Neural cell (in vitro differentiated cells): Measurements from ENCODE around the gene ALX3. TPM values are rescaled to one million over a fixed set of nuclear protein-coding genes. Genes with fewer than 3 reads are reported as not detected.

ENCODE experiments used
- H2AFZ ChIP-seq: fragments of 200-600, 300-800 bp; sonication (generic), shearing (Covaris generic); 2 replicates; pipeline ENCODE4 v1.6.0; 2014; ENCODE audit warnings: low read depth, mild to moderate bottlenecking, antibody characterized with exemption, low read length, moderate library complexity
- H3F3A ChIP-seq: fragments of 200-600 bp; shearing (Covaris generic); 2 replicates; pipeline ENCODE4 v1.6.1; 2016; ENCODE audit warnings: mild to moderate bottlenecking, moderate library complexity, mixed read lengths, antibody characterized with exemption, low read length; ENCODE audit not compliant: insufficient read depth, poor library complexity, severe bottlenecking
- H3K27ac ChIP-seq: fragments of 200-600, 300-800 bp; sonication (generic), shearing (Covaris generic); 2 replicates; pipeline ENCODE4 v1.5.1; 2014; ENCODE audit warnings: mild to moderate bottlenecking, low read length, moderate library complexity
- H3K27me3 ChIP-seq: fragments of 300-800, 200-600 bp; sonication (generic), shearing (Covaris generic); 2 replicates; pipeline ENCODE4 v1.6.0; 2014; ENCODE audit warnings: mild to moderate bottlenecking, low read depth, low read length, moderate library complexity; ENCODE audit not compliant: insufficient read depth
- H3K36me3 ChIP-seq: fragments of 300-800, 200-600 bp; sonication (generic), shearing (Covaris generic); 2 replicates; pipeline ENCODE4 v1.5.1; 2014; ENCODE audit warnings: mild to moderate bottlenecking, antibody characterized with exemption, low read length, moderate library complexity; ENCODE audit not compliant: insufficient read depth
- H3K4me2 ChIP-seq: fragments of 300-800, 200-600 bp; sonication (generic), shearing (Covaris generic); 2 replicates; pipeline ENCODE4 v1.6.0; 2014; ENCODE audit warnings: mild to moderate bottlenecking, low read length
- H3K4me3 ChIP-seq: fragments of 300-800, 200-600 bp; sonication (generic), shearing (Covaris generic); 2 replicates; pipeline ENCODE4 v1.5.1; 2014; ENCODE audit warnings: mild to moderate bottlenecking, low read length, moderate library complexity
- H3K79me2 ChIP-seq: fragments of 200-600 bp; shearing (Covaris generic); replicated peaks from 2 replicates; pipeline ENCODE4 v1.6.0; 2014; ENCODE audit warnings: mild to moderate bottlenecking, low read length, moderate library complexity; ENCODE audit not compliant: insufficient read depth
- H3K9ac ChIP-seq: fragments of 300-800, 200-600 bp; sonication (generic), shearing (Covaris generic); 2 replicates; pipeline ENCODE4 v1.6.1; 2016; ENCODE audit warnings: mild to moderate bottlenecking, low read length, mixed read lengths
- H3K9me2 ChIP-seq: fragments of 200-600 bp; shearing (Covaris generic); 2 replicates; pipeline ENCODE4 v1.6.1; 2016; ENCODE audit warnings: mild to moderate bottlenecking, low read length, mixed read lengths; ENCODE audit not compliant: insufficient read depth
- H3K9me3 ChIP-seq: fragments of 200-600, 300-800 bp; sonication (generic), shearing (Covaris generic); 2 replicates; pipeline ENCODE4 v1.6.1; 2016; ENCODE audit warnings: mild to moderate bottlenecking, mixed run types, low read length, moderate library complexity, mixed read lengths
- H4K20me1 ChIP-seq: fragments of 200-600 bp; shearing (Covaris generic); 2 replicates; pipeline ENCODE4 v1.6.1; 2016; ENCODE audit warnings: mild to moderate bottlenecking, mixed run types; ENCODE audit not compliant: insufficient read depth
- EP300 ChIP-seq: fragments of 450-650 bp; conservative IDR thresholded peaks from 2 replicates; pipeline ENCODE4 v1.6.1; 2014; ENCODE audit warnings: antibody characterized with exemption, mild to moderate bottlenecking, moderate library complexity; ENCODE audit not compliant: poor library complexity, severe bottlenecking
- EZH2 ChIP-seq: fragments of 200-600, 300-800 bp; shearing (Covaris generic), sonication (generic); IDR thresholded peaks from 2 replicates; pipeline ENCODE4 v1.6.1; 2014; ENCODE audit warnings: antibody characterized with exemption, low read length, borderline replicate concordance, mild to moderate bottlenecking; ENCODE audit not compliant: insufficient read depth, poor library complexity, severe bottlenecking
- MXI1 ChIP-seq: fragments of 450-650 bp; conservative IDR thresholded peaks from 2 replicates; pipeline ENCODE4 v1.6.1; 2014; ENCODE audit warnings: antibody characterized with exemption, mild to moderate bottlenecking; ENCODE audit not compliant: poor library complexity, severe bottlenecking
- POLR2AphosphoS5 ChIP-seq: IDR thresholded peaks from 2 replicates; pipeline ENCODE4 v1.6.1; 2012
- RAD21 ChIP-seq: fragments of 450-650 bp; conservative IDR thresholded peaks from 2 replicates; pipeline ENCODE4 v1.6.1; 2014; ENCODE audit warnings: antibody characterized with exemption, mild to moderate bottlenecking, moderate library complexity
- SMC3 ChIP-seq: fragments of 450-650 bp; conservative IDR thresholded peaks from 2 replicates; pipeline ENCODE4 v1.6.1; 2014; ENCODE audit warnings: antibody characterized with exemption, mild to moderate bottlenecking, moderate library complexity; ENCODE audit not compliant: poor library complexity
- TAF1 ChIP-seq: IDR thresholded peaks from 2 replicates; pipeline ENCODE4 v1.6.1; 2012; ENCODE audit warnings: low read depth
- polyA plus RNA-seq: library from polyadenylated mRNA; depleted of rRNA; stranded (reverse); fragments of >200 nt; gene quantifications from 2 replicates; pipeline ENCODE4 v1.2.3, GENCODE V29; 2014
- TF ChIP-seq, protein P1 (sequence below): fragments of 450-650 bp; IDR thresholded peaks from 2 replicates; pipeline ENCODE4 v1.5.1; 2014; ENCODE audit warnings: antibody characterized with exemption, mild to moderate bottlenecking, moderate library complexity; ENCODE audit not compliant: poor library complexity, severe bottlenecking
- TF ChIP-seq, protein P2 (sequence below): IDR thresholded peaks from 2 replicates; pipeline ENCODE4 v1.6.1; 2012; ENCODE audit warnings: borderline replicate concordance

ALX3 gene
- polyA plus RNA-seq, 1 donor from 2014 or later = not detected

DNA sequence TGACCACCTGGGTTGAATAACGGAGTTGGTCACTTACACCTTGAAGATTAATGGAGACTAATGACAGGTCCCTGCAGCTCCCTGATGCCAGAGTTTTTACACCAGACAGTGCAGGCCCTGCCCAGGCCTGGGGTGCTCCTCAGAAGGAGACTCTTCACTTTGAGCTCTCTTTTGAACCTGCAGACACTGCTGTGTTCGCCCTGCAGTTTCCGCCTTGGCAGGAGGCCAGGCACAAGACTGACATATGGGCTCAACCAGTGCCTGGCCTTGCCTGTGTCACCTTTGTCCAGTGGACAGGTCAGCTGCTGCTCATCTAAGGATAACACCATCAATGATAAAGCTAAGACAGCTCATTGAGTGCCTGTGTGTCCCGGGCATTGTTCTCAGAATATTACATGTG is 30.8 kb downstream of the ALX3 start:
- Histone ChIP-seq H3K27me3 (no peaks in the 10 kb centered on the region), H3K4me2 (no peak overlapping the region), H3K79me2 (peaks cover 27% of the 10 kb centered on the region), H3K36me3 (peaks cover 18% of the 10 kb centered on the region), H2AFZ (no peak overlapping the region), H3K27ac (no peak overlapping the region), H3F3A (no peaks in the 10 kb centered on the region), H3K9me2 (no peaks in the 10 kb centered on the region), H3K4me3 (no peak overlapping the region), H3K9me3 (no peaks in the 10 kb centered on the region), H4K20me1 (no peaks in the 10 kb centered on the region), H3K9ac (no peak overlapping the region)
- TF ChIP-seq SMC3 (no peak), TAF1 (no peak), EP300 (no peak), EZH2 (no peak), RAD21 (no peak), POLR2AphosphoS5 (no peak), MXI1 (no peak)
- TF ChIP-seq, protein P1, sequence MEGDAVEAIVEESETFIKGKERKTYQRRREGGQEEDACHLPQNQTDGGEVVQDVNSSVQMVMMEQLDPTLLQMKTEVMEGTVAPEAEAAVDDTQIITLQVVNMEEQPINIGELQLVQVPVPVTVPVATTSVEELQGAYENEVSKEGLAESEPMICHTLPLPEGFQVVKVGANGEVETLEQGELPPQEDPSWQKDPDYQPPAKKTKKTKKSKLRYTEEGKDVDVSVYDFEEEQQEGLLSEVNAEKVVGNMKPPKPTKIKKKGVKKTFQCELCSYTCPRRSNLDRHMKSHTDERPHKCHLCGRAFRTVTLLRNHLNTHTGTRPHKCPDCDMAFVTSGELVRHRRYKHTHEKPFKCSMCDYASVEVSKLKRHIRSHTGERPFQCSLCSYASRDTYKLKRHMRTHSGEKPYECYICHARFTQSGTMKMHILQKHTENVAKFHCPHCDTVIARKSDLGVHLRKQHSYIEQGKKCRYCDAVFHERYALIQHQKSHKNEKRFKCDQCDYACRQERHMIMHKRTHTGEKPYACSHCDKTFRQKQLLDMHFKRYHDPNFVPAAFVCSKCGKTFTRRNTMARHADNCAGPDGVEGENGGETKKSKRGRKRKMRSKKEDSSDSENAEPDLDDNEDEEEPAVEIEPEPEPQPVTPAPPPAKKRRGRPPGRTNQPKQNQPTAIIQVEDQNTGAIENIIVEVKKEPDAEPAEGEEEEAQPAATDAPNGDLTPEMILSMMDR = no peak
- TF ChIP-seq, protein P2, sequence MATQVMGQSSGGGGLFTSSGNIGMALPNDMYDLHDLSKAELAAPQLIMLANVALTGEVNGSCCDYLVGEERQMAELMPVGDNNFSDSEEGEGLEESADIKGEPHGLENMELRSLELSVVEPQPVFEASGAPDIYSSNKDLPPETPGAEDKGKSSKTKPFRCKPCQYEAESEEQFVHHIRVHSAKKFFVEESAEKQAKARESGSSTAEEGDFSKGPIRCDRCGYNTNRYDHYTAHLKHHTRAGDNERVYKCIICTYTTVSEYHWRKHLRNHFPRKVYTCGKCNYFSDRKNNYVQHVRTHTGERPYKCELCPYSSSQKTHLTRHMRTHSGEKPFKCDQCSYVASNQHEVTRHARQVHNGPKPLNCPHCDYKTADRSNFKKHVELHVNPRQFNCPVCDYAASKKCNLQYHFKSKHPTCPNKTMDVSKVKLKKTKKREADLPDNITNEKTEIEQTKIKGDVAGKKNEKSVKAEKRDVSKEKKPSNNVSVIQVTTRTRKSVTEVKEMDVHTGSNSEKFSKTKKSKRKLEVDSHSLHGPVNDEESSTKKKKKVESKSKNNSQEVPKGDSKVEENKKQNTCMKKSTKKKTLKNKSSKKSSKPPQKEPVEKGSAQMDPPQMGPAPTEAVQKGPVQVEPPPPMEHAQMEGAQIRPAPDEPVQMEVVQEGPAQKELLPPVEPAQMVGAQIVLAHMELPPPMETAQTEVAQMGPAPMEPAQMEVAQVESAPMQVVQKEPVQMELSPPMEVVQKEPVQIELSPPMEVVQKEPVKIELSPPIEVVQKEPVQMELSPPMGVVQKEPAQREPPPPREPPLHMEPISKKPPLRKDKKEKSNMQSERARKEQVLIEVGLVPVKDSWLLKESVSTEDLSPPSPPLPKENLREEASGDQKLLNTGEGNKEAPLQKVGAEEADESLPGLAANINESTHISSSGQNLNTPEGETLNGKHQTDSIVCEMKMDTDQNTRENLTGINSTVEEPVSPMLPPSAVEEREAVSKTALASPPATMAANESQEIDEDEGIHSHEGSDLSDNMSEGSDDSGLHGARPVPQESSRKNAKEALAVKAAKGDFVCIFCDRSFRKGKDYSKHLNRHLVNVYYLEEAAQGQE = no peak

DNA sequence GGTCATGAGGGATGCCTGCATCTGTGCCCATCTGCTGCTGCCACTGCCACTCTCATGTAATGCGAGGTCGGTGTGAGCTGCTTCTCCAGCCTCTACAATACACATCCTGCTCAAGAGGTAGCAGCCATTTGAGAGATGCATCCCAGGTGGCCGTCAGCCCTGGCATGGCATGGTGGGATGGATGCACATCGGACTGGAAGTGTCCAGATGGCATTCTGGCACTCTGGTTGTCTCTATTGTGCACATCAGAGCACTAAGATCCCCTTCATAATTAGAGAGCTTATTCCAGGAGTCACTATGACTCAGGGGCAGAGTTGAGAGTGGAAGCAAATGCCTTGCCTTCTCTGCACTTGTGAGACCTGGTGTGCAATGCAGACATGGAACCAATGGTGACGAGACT is 32.2 kb downstream of the ALX3 start:
- Histone ChIP-seq H2AFZ (no peak overlapping the region), H3K79me2 (peaks cover 27% of the 10 kb centered on the region), H3F3A (no peaks in the 10 kb centered on the region), H3K27ac (no peak overlapping the region), H4K20me1 (no peaks in the 10 kb centered on the region), H3K9me3 (no peaks in the 10 kb centered on the region), H3K4me2 (no peak overlapping the region), H3K4me3 (no peak overlapping the region), H3K27me3 (no peaks in the 10 kb centered on the region), H3K9ac (no peak overlapping the region), H3K9me2 (no peaks in the 10 kb centered on the region), H3K36me3 (peaks cover 18% of the 10 kb centered on the region)
- TF ChIP-seq POLR2AphosphoS5 (no peak), EP300 (no peak), TAF1 (no peak), EZH2 (no peak), SMC3 (no peak), MXI1 (no peak), RAD21 (no peak)
- TF ChIP-seq, protein P1 = no peak
- TF ChIP-seq, protein P2 = no peak
